Erythroblast (primary cell): ENCODE data around the gene SAMD4B.

Experiments
- DNase-seq, 2 experiments: peaks; one replicate each; lab custom pipeline; 2025; lab: John Stamatoyannopoulos, UW
- GATA1 ChIP-seq: IDR thresholded peaks from 2 replicates; pipeline ENCODE4 v1.6.1; 2011; ENCODE audit warnings: low read depth, mild to moderate bottlenecking, control low read depth, low read length, moderate library complexity
- POLR2A ChIP-seq: IDR thresholded peaks from 2 replicates; pipeline ENCODE4 v1.6.1; 2011; ENCODE audit warnings: mild to moderate bottlenecking, low read length

The SAMD4B gene

DNA sequence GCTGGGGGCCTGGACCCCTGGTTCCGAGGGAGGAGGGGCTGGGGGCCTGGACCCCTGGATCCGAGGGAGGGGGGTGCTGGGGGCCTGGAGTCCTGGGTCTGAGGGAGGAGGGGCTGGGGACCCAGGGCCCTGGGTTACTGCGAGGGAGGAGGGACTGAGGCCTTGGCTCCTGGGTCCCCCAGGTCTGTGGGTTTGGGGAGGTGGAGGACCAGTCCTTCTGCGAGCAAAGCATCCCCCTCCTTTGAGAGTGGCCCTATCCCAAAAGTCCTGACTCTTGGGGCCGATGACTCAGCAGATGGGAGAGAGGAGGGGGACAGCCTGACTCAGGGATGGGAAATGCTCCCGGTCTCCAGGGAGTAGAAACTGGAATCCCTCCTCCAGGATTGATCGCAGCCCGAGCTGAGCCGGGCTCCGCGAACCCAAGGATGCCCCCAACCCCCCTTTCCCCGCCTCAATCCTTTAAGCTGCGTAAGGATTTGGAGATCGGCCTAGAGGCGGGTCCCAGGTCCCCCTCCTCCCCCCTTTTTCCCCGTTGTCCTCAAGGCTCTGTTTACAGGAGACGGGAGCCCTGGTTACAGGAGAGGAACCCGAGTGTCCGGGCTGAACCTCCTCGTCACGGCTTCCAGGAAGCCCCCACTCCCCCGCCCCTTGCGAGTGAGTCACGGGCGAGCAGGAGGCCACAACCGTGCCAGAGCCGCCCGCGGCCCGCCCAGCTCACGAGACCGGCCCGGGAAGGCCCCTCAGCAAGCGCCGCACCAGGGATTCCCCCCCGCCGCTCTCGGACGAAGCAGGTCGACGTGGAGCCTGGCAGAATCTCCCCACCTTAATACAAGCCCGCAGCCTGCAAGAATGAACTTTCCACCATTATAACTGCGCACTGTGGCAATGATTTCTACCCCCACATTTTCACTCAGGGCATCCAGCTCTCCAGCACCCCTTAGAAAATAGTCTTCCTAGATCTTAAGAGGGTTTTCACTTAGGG lies 61.4 kb downstream of the SAMD4B start:
- DNase-seq, result peak; percentile 87 to 95
- TF ChIP-seq POLR2A (peak; percentile 68), GATA1 (no peak)

GRCh38 chr19:39405261-39405957 lies 63.2 kb downstream of the SAMD4B start:
- no peak for TF ChIP-seq GATA1
- TF ChIP-seq POLR2A, result no peak
- no peak for DNase-seq

DNA sequence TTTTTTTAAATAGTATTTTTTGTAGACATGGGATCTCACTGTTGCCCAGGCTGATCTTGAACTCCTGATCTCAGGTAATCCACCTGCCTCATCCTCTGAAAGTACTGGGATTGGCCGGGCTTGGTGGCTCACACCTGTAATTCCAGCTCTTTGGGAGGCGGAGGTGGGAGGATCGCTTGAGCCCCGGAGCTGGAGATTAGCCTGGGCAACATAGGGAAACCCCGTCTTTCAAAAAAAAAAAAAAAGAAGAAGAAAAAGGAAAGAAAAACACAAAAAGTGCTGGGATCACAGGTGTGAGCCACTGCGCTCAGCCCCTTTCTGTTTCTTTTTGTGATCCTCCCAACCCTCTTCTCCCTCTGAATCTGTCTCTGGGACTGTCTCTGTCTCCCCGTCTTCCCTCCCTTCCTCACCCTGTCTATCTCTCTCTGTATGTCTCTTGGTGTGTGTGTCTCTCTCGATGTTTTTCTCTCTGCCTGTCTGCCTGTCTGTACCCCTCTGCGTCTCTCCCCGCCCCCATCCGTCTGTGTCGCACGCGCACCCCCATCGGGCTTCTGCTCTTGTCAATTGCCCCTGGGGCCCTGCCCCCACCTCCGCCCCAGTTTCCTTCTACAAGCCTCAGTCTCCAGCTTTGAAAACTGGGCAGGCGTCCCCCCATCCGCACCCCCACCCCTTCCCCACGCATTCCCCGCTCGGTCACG lies 63.9 kb downstream of the SAMD4B start:
- no peak for TF ChIP-seq POLR2A
- no peak for TF ChIP-seq GATA1
- peak; percentile 67 to 83 for DNase-seq

- DNase-seq, result peak; percentile 77 to 87
- peak; percentile 96 for TF ChIP-seq POLR2A
- no peak for TF ChIP-seq GATA1
These were observed 64.6 kb downstream of the SAMD4B start, which contains the start of gene ZFP36 for GRCh38 chr19:39406656-39407409. Gene ZFP36 (plus strand): TSS chr19:39406847. CDS start chr19:39406905, 58 bp downstream.

DNA sequence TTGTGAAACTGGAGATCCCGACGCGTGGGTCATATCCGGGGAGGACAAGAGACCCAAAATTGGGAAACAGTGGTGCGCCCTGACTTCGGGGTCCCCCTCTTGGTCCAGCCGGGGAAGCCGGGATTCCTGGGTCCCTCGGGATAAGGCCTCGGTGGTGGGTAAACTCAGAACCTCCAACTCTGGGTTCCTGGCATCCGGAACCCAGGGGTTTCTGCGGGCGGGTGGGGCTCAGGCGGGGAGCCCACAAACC lies 65.1 kb downstream of the SAMD4B start:
- DNase-seq, result no peak
- no peak for TF ChIP-seq GATA1
- peak; percentile 78 for TF ChIP-seq POLR2A

DNA sequence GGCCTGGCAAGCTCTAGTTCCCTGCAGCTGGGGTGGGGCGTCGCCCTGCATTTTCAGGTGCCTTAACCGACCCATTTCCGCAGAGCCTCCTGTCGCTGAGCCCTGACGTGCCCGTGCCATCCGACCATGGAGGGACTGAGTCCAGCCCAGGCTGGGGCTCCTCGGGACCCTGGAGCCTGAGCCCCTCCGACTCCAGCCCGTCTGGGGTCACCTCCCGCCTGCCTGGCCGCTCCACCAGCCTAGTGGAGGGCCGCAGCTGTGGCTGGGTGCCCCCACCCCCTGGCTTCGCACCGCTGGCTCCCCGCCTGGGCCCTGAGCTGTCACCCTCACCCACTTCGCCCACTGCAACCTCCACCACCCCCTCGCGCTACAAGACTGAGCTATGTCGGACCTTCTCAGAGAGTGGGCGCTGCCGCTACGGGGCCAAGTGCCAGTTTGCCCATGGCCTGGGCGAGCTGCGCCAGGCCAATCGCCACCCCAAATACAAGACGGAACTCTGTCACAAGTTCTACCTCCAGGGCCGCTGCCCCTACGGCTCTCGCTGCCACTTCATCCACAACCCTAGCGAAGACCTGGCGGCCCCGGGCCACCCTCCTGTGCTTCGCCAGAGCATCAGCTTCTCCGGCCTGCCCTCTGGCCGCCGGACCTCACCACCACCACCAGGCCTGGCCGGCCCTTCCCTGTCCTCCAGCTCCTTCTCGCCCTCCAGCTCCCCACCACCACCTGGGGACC lies 65.6 kb downstream of the SAMD4B start:
- peak; percentile 57 to 70 for DNase-seq
- TF ChIP-seq GATA1 (no peak), POLR2A (peak; percentile 75)

DNA sequence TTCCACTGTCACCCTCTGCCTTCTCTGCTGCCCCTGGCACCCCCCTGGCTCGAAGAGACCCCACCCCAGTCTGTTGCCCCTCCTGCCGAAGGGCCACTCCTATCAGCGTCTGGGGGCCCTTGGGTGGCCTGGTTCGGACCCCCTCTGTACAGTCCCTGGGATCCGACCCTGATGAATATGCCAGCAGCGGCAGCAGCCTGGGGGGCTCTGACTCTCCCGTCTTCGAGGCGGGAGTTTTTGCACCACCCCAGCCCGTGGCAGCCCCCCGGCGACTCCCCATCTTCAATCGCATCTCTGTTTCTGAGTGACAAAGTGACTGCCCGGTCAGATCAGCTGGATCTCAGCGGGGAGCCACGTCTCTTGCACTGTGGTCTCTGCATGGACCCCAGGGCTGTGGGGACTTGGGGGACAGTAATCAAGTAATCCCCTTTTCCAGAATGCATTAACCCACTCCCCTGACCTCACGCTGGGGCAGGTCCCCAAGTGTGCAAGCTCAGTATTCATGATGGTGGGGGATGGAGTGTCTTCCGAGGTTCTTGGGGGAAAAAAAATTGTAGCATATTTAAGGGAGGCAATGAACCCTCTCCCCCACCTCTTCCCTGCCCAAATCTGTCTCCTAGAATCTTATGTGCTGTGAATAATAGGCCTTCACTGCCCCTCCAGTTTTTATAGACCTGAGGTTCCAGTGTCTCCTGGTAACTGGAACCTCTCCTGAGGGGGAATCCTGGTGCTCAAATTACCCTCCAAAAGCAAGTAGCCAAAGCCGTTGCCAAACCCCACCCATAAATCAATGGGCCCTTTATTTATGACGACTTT lies 66.4 kb downstream of the SAMD4B start:
- DNase-seq, result no peak
- TF ChIP-seq GATA1 (no peak), POLR2A (peak; percentile 87)

- TF ChIP-seq POLR2A, result peak; percentile 95
- no peak for TF ChIP-seq GATA1
These were observed 67.2 kb downstream of the SAMD4B start for GRCh38 chr19:39409208-39410016.

GRCh38 chr19:39410017-39410830 lies 68.0 kb downstream of the SAMD4B start:
- DNase-seq, result peak; percentile 57 to 73
- TF ChIP-seq GATA1, result no peak
- peak; percentile 86 for TF ChIP-seq POLR2A

More at GRCh38 chr19:39409208-39410016, 67.2 kb downstream of the SAMD4B start:
- peak; percentile 67 to 83 for DNase-seq

DNA sequence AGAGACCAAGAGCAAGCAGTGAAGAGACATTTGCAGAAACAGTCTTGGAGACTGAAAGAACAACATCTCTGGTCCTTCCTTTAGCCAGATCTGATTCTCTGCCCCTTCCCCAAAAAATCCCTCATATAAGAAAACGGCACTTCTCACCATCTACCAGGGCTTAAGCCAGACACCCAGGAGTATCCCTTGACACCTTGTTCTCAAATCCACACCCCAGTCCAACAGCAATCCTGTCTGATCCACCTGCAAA lies 68.5 kb downstream of the SAMD4B start:
- TF ChIP-seq GATA1, result no peak
- no peak for TF ChIP-seq POLR2A
- DNase-seq, result no peak
